ENCODE results near the gene ASB3.

DNA sequence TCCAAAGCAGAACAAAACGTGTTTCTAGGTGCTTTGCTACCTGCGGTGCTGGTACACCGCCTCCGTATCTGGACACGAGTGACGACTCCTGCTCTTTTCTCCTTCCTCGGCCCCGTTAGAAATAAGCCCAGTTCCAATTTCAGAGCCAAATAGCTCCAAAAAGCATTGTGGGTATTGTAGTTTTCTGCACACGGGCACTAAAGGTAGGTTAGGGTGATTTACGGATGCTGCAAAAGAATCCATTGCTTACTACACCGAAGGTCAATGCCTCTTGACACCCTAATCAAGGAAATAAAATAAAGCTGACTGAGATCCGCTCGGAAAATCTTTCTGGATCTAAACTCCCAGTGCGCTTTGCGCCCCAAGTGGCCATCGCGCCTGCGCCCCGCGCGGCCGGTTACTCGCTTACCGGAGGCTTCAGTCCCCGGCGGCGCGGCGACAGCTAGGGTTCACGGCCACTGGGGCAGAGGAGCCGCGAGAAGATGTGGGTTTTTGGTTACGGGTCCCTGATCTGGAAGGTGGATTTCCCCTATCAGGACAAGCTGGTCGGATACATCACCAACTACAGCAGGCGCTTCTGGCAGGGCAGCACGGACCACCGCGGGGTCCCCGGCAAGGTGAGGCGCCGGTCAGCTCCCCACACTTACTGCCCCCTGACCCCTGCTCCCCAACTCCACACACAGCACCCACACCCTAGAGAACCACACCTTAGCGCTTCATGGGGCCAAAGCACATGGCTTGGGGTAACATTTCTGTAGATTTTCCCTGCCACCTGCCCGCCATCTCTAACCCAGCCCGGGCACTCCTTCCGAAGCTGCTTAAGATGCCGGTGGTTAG is 19.1 kb downstream of the ASB3 start, which contains the start of gene CHAC2:
- TF ChIP-seq GATA2 (IDR thresholded peaks at IDR 0.05; ENCODE audit: low read depth, low read length) (0 out of 2 replicates have a peak, but pooled peaks have one; percentile 19), GATA3 (IDR thresholded peaks at IDR 0.05; ENCODE audit: low read depth, low read length) (no peak)
